HG02852 (cell line): ENCODE data around the gene TRIM2.

Experiments
- ATAC-seq: cut with Tn5 transposase; IDR thresholded peaks from one replicate; pipeline ENCODE4 v1.9.1; 2021; ENCODE audit warnings: mild to moderate bottlenecking, moderate library complexity; ENCODE audit not compliant: unreplicated experiment

TRIM2 gene

GRCh38 chr4:153271820-153272219, 67.6 kb downstream of the TRIM2 start:
- ATAC-seq = no peak

GRCh38 chr4:153273751-153274150, 69.5 kb downstream of the TRIM2 start:
- ATAC-seq = no peak

- ATAC-seq = no peak
These were observed 70.7 kb downstream of the TRIM2 start for GRCh38 chr4:153274967-153275366.

GRCh38 chr4:153275380-153276276, 71.4 kb downstream of the TRIM2 start:
- ATAC-seq = no peak

- no peak for ATAC-seq
These were observed 72.7 kb downstream of the TRIM2 start for GRCh38 chr4:153276971-153277370.

GRCh38 chr4:153281476-153281875, 77.2 kb downstream of the TRIM2 start:
- no peak for ATAC-seq

GRCh38 chr4:153282023-153282422, 77.8 kb downstream of the TRIM2 start:
- ATAC-seq = no peak

GRCh38 chr4:153283260-153283659, 79.0 kb downstream of the TRIM2 start:
- ATAC-seq = no peak

GRCh38 chr4:153290134-153290533, 85.9 kb downstream of the TRIM2 start:
- no peak for ATAC-seq

- ATAC-seq = no peak
These were observed 87.3 kb downstream of the TRIM2 start for GRCh38 chr4:153291562-153291961.

GRCh38 chr4:153292897-153293741, 88.9 kb downstream of the TRIM2 start:
- ATAC-seq = no peak

GRCh38 chr4:153293742-153294057, 89.5 kb downstream of the TRIM2 start:
- ATAC-seq = no peak

- ATAC-seq = no peak
These were observed 90.4 kb downstream of the TRIM2 start for GRCh38 chr4:153294631-153295030.

GRCh38 chr4:153295131-153295755, 91.0 kb downstream of the TRIM2 start:
- ATAC-seq = no peak

- no peak for ATAC-seq
These were observed 92.0 kb downstream of the TRIM2 start for GRCh38 chr4:153296040-153296823.

GRCh38 chr4:153297116-153297515, 92.9 kb downstream of the TRIM2 start:
- no peak for ATAC-seq

- no peak for ATAC-seq
These were observed 106.5 kb downstream of the TRIM2 start for GRCh38 chr4:153310793-153311192.

- ATAC-seq = no peak
These were observed 110.7 kb downstream of the TRIM2 start for GRCh38 chr4:153314915-153315314.

- ATAC-seq = no peak
These were observed 114.6 kb downstream of the TRIM2 start for GRCh38 chr4:153318696-153319320.

- no peak for ATAC-seq
These were observed 118.5 kb downstream of the TRIM2 start for GRCh38 chr4:153322791-153323190.
